ENCODE data around the gene HNRNPM.

DNA sequence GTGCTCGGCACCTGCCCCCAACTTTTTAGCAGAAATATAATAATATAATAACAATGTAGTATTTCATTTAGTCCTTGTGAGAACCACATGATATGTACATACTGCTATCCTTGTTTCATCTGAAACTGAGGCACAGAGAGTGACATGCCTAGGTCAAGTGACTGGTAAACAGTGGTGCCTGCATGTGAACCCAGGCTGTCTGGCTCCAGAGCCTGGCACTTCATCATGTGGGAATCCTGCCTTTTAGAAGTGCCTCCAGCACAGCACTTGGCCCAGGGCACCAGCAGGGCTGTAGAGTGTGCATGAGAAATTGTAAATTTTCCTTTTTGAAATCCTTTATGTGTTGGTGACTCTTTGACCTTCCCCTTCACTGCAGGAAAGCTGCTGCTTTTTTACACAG lies 30.2 kb downstream of the HNRNPM start:
- TF ChIP-seq, protein P1, sequence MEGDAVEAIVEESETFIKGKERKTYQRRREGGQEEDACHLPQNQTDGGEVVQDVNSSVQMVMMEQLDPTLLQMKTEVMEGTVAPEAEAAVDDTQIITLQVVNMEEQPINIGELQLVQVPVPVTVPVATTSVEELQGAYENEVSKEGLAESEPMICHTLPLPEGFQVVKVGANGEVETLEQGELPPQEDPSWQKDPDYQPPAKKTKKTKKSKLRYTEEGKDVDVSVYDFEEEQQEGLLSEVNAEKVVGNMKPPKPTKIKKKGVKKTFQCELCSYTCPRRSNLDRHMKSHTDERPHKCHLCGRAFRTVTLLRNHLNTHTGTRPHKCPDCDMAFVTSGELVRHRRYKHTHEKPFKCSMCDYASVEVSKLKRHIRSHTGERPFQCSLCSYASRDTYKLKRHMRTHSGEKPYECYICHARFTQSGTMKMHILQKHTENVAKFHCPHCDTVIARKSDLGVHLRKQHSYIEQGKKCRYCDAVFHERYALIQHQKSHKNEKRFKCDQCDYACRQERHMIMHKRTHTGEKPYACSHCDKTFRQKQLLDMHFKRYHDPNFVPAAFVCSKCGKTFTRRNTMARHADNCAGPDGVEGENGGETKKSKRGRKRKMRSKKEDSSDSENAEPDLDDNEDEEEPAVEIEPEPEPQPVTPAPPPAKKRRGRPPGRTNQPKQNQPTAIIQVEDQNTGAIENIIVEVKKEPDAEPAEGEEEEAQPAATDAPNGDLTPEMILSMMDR (IDR thresholded peaks at IDR 0.05; ENCODE audit: low read depth, low read length) = no peak
- no peak for TF ChIP-seq EZH2phosphoT487 (IDR thresholded peaks at IDR 0.05; ENCODE audit: low read depth)
